SK-N-SH treated with all-trans-retinoic acid at 6 μM for 48 hours (cell line): Measurements from ENCODE around the gene CCSER1.

Experiments
- ARNTL ChIP-seq: fragments of 450-650 bp; formaldehyde crosslinking; IDR thresholded peaks from 2 replicates; pipeline ENCODE4 v1.5.0; 2020; ENCODE audit warnings: low read depth, mild to moderate bottlenecking, moderate library complexity, borderline replicate concordance
- PATZ1 ChIP-seq: fragments of 250-450 bp; sonication (Bioruptor Pico); IDR thresholded peaks from 2 replicates; pipeline ENCODE4 v1.8.0; 2020; ENCODE audit warnings: mild to moderate bottlenecking, moderate library complexity, borderline replicate concordance
- ZNF70 ChIP-seq: fragments of 450-650 bp; formaldehyde crosslinking; IDR thresholded peaks from 2 replicates; pipeline ENCODE4 v1.5.0; 2020; ENCODE audit warnings: mild to moderate bottlenecking, moderate library complexity

- TF ChIP-seq ZNF70 (CRISPR knock-in tag) (no peak), ARNTL (no peak), PATZ1 (CRISPR knock-in tag) (no peak)
These were observed 203.4 kb downstream of the CCSER1 start for GRCh38 chr4:90330546-90330945.
